ENCODE results near the gene SFPQ. TPM values are rescaled to one million over a fixed set of nuclear protein-coding genes. Genes with fewer than 3 reads are reported as not detected.

SFPQ gene
- total and polyA plus RNA-seq, 2 of the 8 experiments (the other 6 are each of a cell fraction or from before 2014, with no cell fraction given): 118 to 469 TPM

DNA sequence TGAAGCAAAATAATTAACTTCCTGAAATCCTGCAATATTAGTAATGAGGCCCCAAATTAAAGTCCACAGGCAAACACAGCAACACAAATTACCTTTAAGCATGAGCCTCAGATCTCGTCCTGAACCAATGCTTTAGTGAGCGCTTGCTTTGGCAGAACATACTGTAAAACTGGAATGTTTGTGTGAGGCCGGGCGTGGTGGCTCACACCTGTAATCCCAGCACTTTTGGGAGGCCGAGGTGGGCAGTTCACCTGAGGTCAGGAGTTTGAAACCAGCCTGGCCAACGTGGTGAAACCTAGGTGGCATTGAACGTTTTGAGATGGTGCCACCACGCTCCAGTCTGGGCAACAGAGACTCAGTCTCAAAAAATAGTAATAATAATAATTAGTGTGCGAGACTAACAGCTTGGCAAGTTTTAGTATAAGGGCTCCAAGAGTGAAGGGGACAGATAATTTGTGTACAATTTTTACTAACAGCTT, 17.8 kb downstream of the SFPQ start (continued):
- TF ChIP-seq TBP (IDR thresholded peaks at IDR 0.05; ENCODE audit: low read depth, low read length): no peak
